OCI-LY1 (cell line): ENCODE results near the gene MAP2K7.

ENCODE experiments used
- CTCF ChIP-seq: fragments of 200-600 bp; sonication (generic), shearing (Covaris generic); IDR thresholded peaks from 2 replicates; pipeline ENCODE4 v1.5.1; 2017; ENCODE audit warnings: mild to moderate bottlenecking, antibody characterized with exemption, low read length, moderate library complexity, mixed read lengths
- EZH2 ChIP-seq: fragments of 200-600 bp; sonication (generic), shearing (Covaris generic); IDR thresholded peaks from 2 replicates; pipeline ENCODE4 v1.8.0; 2017; ENCODE audit warnings: borderline replicate concordance, mixed run types, mild to moderate bottlenecking, antibody characterized with exemption, low read length, moderate library complexity, mixed read lengths

- TF ChIP-seq CTCF, result no peak
- no peak for TF ChIP-seq EZH2
These were observed 19.7 kb upstream of the MAP2K7 start for GRCh38 chr19:7883796-7884570.
